Measurements from ENCODE around the gene GAD1. TPM values are rescaled to one million over a fixed set of nuclear protein-coding genes. Genes with fewer than 3 reads are reported as not detected.

The GAD1 gene
- total and polyA plus RNA-seq, 9 donors, result 0.22 to 0.77 (median 0.33) TPM; not detected in 1

DNA sequence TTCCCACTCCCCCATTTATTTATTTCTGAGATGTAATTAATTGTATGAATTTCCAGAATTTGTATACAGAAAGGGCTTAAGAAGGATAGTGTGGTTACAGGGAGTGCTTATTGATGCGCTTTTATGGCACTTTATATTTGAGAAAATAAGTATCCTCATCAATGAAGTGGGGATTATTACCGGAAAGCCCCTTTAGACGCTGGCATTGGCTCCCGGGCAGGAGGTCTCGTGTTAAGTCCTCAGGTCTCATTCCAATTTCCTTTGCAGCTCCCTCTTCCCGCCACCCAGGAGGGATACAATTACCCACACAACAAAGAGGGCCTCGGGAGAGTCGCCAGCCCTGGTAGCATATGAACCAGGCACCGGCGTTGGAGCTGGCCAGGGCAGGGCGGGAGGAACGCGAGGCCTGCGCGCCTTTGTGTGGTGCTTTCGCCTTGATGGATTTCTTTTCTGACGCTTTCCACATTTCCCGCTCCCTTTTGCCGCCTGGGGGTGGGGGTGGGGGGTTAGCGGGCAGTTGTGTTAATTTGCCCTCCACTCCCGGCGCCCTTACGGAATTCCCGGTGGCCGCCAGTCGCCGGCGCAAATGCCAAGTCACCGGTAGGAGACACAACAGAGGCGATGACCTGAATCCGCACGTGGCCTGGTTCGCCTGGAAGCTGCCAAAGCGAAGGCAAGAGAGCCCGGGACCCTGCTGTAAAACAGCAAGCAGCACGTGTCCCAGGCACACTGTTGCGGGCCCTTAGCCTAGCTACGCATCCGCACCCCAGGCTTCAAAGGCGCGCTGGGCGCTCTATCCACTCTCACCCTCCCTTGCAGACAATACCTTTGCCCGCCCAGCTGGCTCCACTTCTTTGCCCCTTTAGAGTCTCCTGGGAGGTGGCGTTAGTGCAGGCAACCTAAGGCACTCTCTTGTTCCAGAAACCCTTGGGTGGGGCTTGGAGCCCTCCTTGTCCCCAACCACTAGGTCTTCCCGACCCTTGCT is 3.3 kb downstream of the GAD1 start:
- Histone ChIP-seq H3K9me3 (no peaks in the 10 kb centered on the region), H3K4me3 (peak overlapping the region; percentile 10), H3K36me3 (no peaks in the 10 kb centered on the region), H3K4me1 (ENCODE audit: insufficient read depth) (peaks cover 11% of the 10 kb centered on the region), H3K27ac (no peak overlapping the region), H3K27me3 (peaks cover 4% of the 10 kb centered on the region)
- intact Hi-C loops (cut with DNase I), result loop anchor here (5.0 to 10.0 kb wide), 8 partner anchors 105 to 455 kb away; partner anchors contain the start of gene SP5 (in 1 of the 4)
- 10 to 16% (median 15%) methylated on average over 45 of the region's 45 CpGs for WGBS, 3 donors
- TF ChIP-seq, protein P1, sequence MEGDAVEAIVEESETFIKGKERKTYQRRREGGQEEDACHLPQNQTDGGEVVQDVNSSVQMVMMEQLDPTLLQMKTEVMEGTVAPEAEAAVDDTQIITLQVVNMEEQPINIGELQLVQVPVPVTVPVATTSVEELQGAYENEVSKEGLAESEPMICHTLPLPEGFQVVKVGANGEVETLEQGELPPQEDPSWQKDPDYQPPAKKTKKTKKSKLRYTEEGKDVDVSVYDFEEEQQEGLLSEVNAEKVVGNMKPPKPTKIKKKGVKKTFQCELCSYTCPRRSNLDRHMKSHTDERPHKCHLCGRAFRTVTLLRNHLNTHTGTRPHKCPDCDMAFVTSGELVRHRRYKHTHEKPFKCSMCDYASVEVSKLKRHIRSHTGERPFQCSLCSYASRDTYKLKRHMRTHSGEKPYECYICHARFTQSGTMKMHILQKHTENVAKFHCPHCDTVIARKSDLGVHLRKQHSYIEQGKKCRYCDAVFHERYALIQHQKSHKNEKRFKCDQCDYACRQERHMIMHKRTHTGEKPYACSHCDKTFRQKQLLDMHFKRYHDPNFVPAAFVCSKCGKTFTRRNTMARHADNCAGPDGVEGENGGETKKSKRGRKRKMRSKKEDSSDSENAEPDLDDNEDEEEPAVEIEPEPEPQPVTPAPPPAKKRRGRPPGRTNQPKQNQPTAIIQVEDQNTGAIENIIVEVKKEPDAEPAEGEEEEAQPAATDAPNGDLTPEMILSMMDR (IDR thresholded peaks at IDR 0.05), result no peak
- no peak for TF ChIP-seq POLR2A (IDR thresholded peaks at IDR 0.05)
- TF ChIP-seq EP300 (IDR thresholded peaks at IDR 0.05), result no peak
- no peak for DNase-seq

- H3K27me3 ChIP-seq, result peaks cover 4% of the 10 kb centered on the region
- H3K4me3 ChIP-seq, result peak overlapping the region; percentile 10
- peaks cover 11% of the 10 kb centered on the region for H3K4me1 ChIP-seq (ENCODE audit: insufficient read depth)
- 21 to 32% (median 24%) methylated on average over 18 of the region's 18 CpGs for WGBS, 3 donors
- H3K9me3 ChIP-seq, result no peaks in the 10 kb centered on the region
- TF ChIP-seq EP300 (IDR thresholded peaks at IDR 0.05) (no peak), POLR2A (IDR thresholded peaks at IDR 0.05) (no peak)
- TF ChIP-seq, protein P1 (IDR thresholded peaks at IDR 0.05), result no peak
- no peak overlapping the region for H3K27ac ChIP-seq
- H3K36me3 ChIP-seq, result no peaks in the 10 kb centered on the region
- DNase-seq, result no peak
- intact Hi-C loops (cut with DNase I), result no loop called here
These were observed 4.3 kb downstream of the GAD1 start for GRCh38 chr2:170820757-170821530.

DNA sequence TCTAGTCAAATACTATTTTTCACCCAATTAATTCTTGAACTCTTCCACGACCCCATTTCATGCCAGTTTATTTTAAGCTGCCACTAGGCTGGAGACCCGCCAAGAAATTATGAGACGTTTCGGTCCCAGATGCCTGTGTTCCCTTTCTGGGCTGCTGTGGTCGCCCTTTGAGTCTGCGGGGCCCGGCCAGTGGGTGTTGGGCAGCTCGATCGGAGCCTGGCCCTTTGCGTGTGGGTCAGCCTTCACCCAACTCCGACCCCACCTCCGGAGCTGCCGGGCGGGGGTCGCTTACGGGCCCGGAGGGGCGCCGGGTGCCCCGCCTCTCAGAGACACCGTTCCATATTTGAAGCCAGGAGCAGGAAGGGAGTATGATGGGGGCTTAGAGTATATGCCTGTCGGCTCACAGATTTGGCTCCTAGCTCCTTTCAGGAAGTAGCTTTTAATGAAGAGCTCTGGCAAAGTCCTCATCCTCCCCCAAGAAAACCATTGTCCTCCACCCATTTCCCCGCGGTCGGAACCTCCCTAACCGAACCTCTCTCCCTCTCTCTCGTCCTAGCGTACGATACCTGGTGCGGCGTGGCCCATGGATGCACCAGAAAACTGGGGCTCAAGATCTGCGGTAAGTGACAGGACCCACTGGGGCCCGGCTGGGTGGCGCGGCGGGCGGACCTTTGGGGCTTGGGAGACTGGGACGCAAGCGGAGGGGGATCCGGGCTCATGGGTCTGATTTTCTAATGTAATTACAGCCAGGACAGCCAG is 5.0 kb downstream of the GAD1 start:
- TF ChIP-seq, protein P1 (IDR thresholded peaks at IDR 0.05), result no peak
- TF ChIP-seq POLR2A (IDR thresholded peaks at IDR 0.05), result no peak
- TF ChIP-seq EP300 (IDR thresholded peaks at IDR 0.05), result no peak
- Histone ChIP-seq H3K36me3 (no peaks in the 10 kb centered on the region), H3K4me3 (no peak overlapping the region), H3K4me1 (ENCODE audit: insufficient read depth) (peaks cover 11% of the 10 kb centered on the region), H3K27me3 (peaks cover 4% of the 10 kb centered on the region), H3K27ac (no peak overlapping the region), H3K9me3 (no peaks in the 10 kb centered on the region)
- 4 to 17% (median 6%) methylated on average over 40 of the region's 40 CpGs for WGBS, 3 donors
- DNase-seq, result no peak
- intact Hi-C loops (cut with DNase I), result no loop called here
